Measurements from ENCODE around the gene KCTD6.

Gene KCTD6

GRCh38 chr3:58497097-58497496 lies 5.2 kb downstream of the KCTD6 start:
- H3K4me3 ChIP-seq (ENCODE audit: low read depth, low read length, poor library complexity, severe bottlenecking) = no peak overlapping the region
- no peaks in the 10 kb centered on the region for H3F3A ChIP-seq (ENCODE audit: insufficient read depth, low read length)
- H3K9me3 ChIP-seq (ENCODE audit: low read length) = no peaks in the 10 kb centered on the region
- no peak overlapping the region for H2AFZ ChIP-seq (ENCODE audit: low read length)
- H3K4me1 ChIP-seq (ENCODE audit: insufficient read depth, low read length, severe bottlenecking) = peaks cover 26% of the 10 kb centered on the region
- no peaks in the 10 kb centered on the region for H4K20me1 ChIP-seq (ENCODE audit: insufficient read depth, low read length)
- no peaks in the 10 kb centered on the region; the same call in 1 of the 2 replicates for H3K79me2 ChIP-seq (ENCODE audit: insufficient read depth, low read length)
- H3K27ac ChIP-seq (ENCODE audit: low read depth, low read length, poor library complexity, severe bottlenecking) = no peak overlapping the region
- TF ChIP-seq EZH2 (IDR thresholded peaks at IDR 0.05; ENCODE audit: borderline replicate concordance, low read length) = no peak
- TF ChIP-seq CTCF (IDR thresholded peaks at IDR 0.05; ENCODE audit: low read length) = no peak
- H3K36me3 ChIP-seq (ENCODE audit: insufficient read depth, low read length) = peaks cover 16% of the 10 kb centered on the region
- no peak overlapping the region for H3K9ac ChIP-seq (ENCODE audit: low read length)
- peak overlapping the region; percentile 12; the same call in 1 of the 2 replicates for H3K4me2 ChIP-seq (ENCODE audit: low read length)
- H3K27me3 ChIP-seq (ENCODE audit: insufficient read depth, low read length) = no peaks in the 10 kb centered on the region
- H3K9me2 ChIP-seq (ENCODE audit: low read depth, low read length) = no peaks in the 10 kb centered on the region

- H3K36me3 ChIP-seq (ENCODE audit: insufficient read depth, low read length) = peaks cover 19% of the 10 kb centered on the region
- H3K9me2 ChIP-seq (ENCODE audit: low read depth, low read length) = no peaks in the 10 kb centered on the region
- H3K9ac ChIP-seq (ENCODE audit: low read length) = no peak overlapping the region
- no peaks in the 10 kb centered on the region for H4K20me1 ChIP-seq (ENCODE audit: insufficient read depth, low read length)
- H2AFZ ChIP-seq (ENCODE audit: low read length) = no peak overlapping the region
- H3K9me3 ChIP-seq (ENCODE audit: low read length) = no peaks in the 10 kb centered on the region
- H3K27me3 ChIP-seq (ENCODE audit: insufficient read depth, low read length) = no peaks in the 10 kb centered on the region
- no peaks in the 10 kb centered on the region for H3K4me1 ChIP-seq (ENCODE audit: insufficient read depth, low read length, severe bottlenecking)
- H3K79me2 ChIP-seq (ENCODE audit: insufficient read depth, low read length) = no peaks in the 10 kb centered on the region
- no peak overlapping the region for H3K4me2 ChIP-seq (ENCODE audit: low read length)
- H3K4me3 ChIP-seq (ENCODE audit: low read depth, low read length, poor library complexity, severe bottlenecking) = no peak overlapping the region
- TF ChIP-seq EZH2 (IDR thresholded peaks at IDR 0.05; ENCODE audit: borderline replicate concordance, low read length) = no peak
- TF ChIP-seq CTCF (IDR thresholded peaks at IDR 0.05; ENCODE audit: low read length) = no peak
- H3K27ac ChIP-seq (ENCODE audit: low read depth, low read length, poor library complexity, severe bottlenecking) = no peak overlapping the region
- no peaks in the 10 kb centered on the region for H3F3A ChIP-seq (ENCODE audit: insufficient read depth, low read length)
Measured at GRCh38 chr3:58502872-58503271, 11.0 kb downstream of the KCTD6 start.

- Histone ChIP-seq H3K9me2 (ENCODE audit: low read depth, low read length) (no peaks in the 10 kb centered on the region), H3K4me2 (ENCODE audit: low read length) (no peak overlapping the region), H3F3A (ENCODE audit: insufficient read depth, low read length) (no peaks in the 10 kb centered on the region), H3K9me3 (ENCODE audit: low read length) (no peaks in the 10 kb centered on the region), H4K20me1 (ENCODE audit: insufficient read depth, low read length) (no peaks in the 10 kb centered on the region), H3K9ac (ENCODE audit: low read length) (no peak overlapping the region), H3K27ac (ENCODE audit: low read depth, low read length, poor library complexity, severe bottlenecking) (no peak overlapping the region), H3K4me1 (ENCODE audit: insufficient read depth, low read length, severe bottlenecking) (no peaks in the 10 kb centered on the region), H2AFZ (ENCODE audit: low read length) (no peak overlapping the region), H3K36me3 (ENCODE audit: insufficient read depth, low read length) (0 out of 2 replicates have a peak, but pooled peaks cover 3% of the 10 kb centered on the region), H3K79me2 (ENCODE audit: insufficient read depth, low read length) (no peaks in the 10 kb centered on the region), H3K4me3 (ENCODE audit: low read depth, low read length, poor library complexity, severe bottlenecking) (no peak overlapping the region), H3K27me3 (ENCODE audit: insufficient read depth, low read length) (no peaks in the 10 kb centered on the region)
- TF ChIP-seq EZH2 (IDR thresholded peaks at IDR 0.05; ENCODE audit: borderline replicate concordance, low read length) (no peak), CTCF (IDR thresholded peaks at IDR 0.05; ENCODE audit: low read length) (no peak)
Measured at GRCh38 chr3:58507356-58508078, 15.6 kb downstream of the KCTD6 start.
